GM12878 (cell line): ENCODE results near the gene LMNTD2. TPM values are rescaled to one million over a fixed set of nuclear protein-coding genes. Genes with fewer than 3 reads are reported as not detected.
A peak's percentile ranks its signal among the peaks of the same experiment; 100 is the strongest.

ENCODE experiments used
- ATAC-seq: fragments of 200-7000 bp; cut with Tn5 transposase; 3 replicates; pipeline ENCODE4 v1.9.1; 2020; ENCODE audit warnings: mild to moderate bottlenecking, moderate library complexity
- BruUV-seq: library from RNA; stranded (reverse); fragments of 400-500 nt; replicated peaks from 2 replicates; lab custom pipeline; 2021; lab: Mats Ljungman, UMichigan
- CTCF ChIA-PET: fragments of 300-600 bp; sonication (Branson Sonifier 250); formaldehyde crosslinking; extraction: SDS; loops from one replicate; lab custom pipeline; 2021; ENCODE audit warnings: inconsistent platforms; lab: Yijun Ruan, JAX
- POLR2A ChIA-PET: fragments of 350-600 bp; formaldehyde crosslinking; extraction: SDS; loops from one replicate; lab custom pipeline; 2021; ENCODE audit warnings: inconsistent platforms; lab: Charles Lee
- RAD21 ChIA-PET: fragments of 300-600 bp; sonication (Branson Sonifier 250); formaldehyde crosslinking; loops from one replicate; lab custom pipeline; 2023; ENCODE audit warnings: antibody characterized with exemption; ENCODE audit not compliant: unreplicated experiment; lab: Charles Lee
- SMC1A ChIA-PET: fragments of 300-600 bp; sonication (Branson Sonifier 250); formaldehyde crosslinking; loops from one replicate; lab custom pipeline; 2023; ENCODE audit not compliant: unreplicated experiment, uncharacterized antibody; lab: Charles Lee
- DNase-seq: peaks from one replicate; pipeline ENCODE4 v3.0.0-alpha.2; 2011; ENCODE audit warnings: low read depth, low spot score
- FAIRE-seq: peaks from 3 replicates; lab custom pipeline; 2011; peaks lifted over from hg19 to GRCh38; lab: Jason Lieb, UNC
- H2AFZ ChIP-seq: 2 replicates; pipeline ENCODE4 v1.6.0; 2011; ENCODE audit warnings: low read depth, low read length, control low read depth; ENCODE audit not compliant: control insufficient read depth
- H3K27ac ChIP-seq: 2 replicates; pipeline ENCODE4 v1.5.1; 2011; ENCODE audit warnings: control low read depth; ENCODE audit not compliant: control insufficient read depth, insufficient read depth
- H3K27me3 ChIP-seq, 2 experiments: replicated peaks in 1 of 2; 2 replicates each; pipeline versions ENCODE4 v1.6.0 to v1.6.1; 2011; ENCODE audit warnings: low read length in 1 of 2; ENCODE audit not compliant: control insufficient read depth in 2 of 2, insufficient read depth in 2 of 2
- H3K36me3 ChIP-seq, 2 experiments: 2 replicates each; pipeline ENCODE4 v1.5.1; 2011; ENCODE audit warnings: low read length in 1 of 2; ENCODE audit not compliant: control insufficient read depth in 2 of 2, insufficient read depth in 2 of 2
- H3K4me1 ChIP-seq: 2 replicates; pipeline ENCODE4 v1.6.1; 2011; ENCODE audit warnings: mild to moderate bottlenecking, low read length, moderate library complexity, mixed read lengths; ENCODE audit not compliant: control insufficient read depth, insufficient read depth
- H3K4me2 ChIP-seq: 2 replicates; pipeline ENCODE4 v1.6.0; 2011; ENCODE audit warnings: control low read depth; ENCODE audit not compliant: control insufficient read depth, insufficient read depth
- H3K4me3 ChIP-seq: fragments of 200-600 bp; sonication (generic); 2 replicates; pipeline ENCODE4 v1.5.1; 2016
- H3K79me2 ChIP-seq: 2 replicates; pipeline ENCODE4 v1.6.0; 2011; ENCODE audit warnings: low read length; ENCODE audit not compliant: control insufficient read depth, insufficient read depth
- H3K9ac ChIP-seq: 2 replicates; pipeline ENCODE4 v1.8.0; 2011; ENCODE audit warnings: low read length, control low read depth, mixed read lengths; ENCODE audit not compliant: control insufficient read depth, insufficient read depth
- H3K9me3 ChIP-seq: replicated peaks from 3 replicates; pipeline ENCODE4 v1.5.1; 2011; ENCODE audit warnings: mild to moderate bottlenecking, low read length; ENCODE audit not compliant: control insufficient read depth, insufficient read depth
- H4K20me1 ChIP-seq: 2 replicates; pipeline ENCODE4 v1.6.0; 2011; ENCODE audit not compliant: control insufficient read depth, insufficient read depth
- CREM ChIP-seq: IDR thresholded peaks from 2 replicates; pipeline ENCODE4 v1.6.1; 2014; ENCODE audit warnings: antibody characterized with exemption, low read depth
- EZH2 ChIP-seq: IDR thresholded peaks from 2 replicates; pipeline ENCODE4 v1.6.1; 2012; ENCODE audit warnings: low read depth, mild to moderate bottlenecking, control low read depth, inconsistent platforms, low read length, borderline replicate concordance; ENCODE audit not compliant: control insufficient read depth
- KAT2A ChIP-seq: conservative IDR thresholded peaks from 2 replicates; pipeline ENCODE4 v1.6.1; 2011; ENCODE audit warnings: low read depth, low read length; ENCODE audit not compliant: control insufficient read depth
- MTA2 ChIP-seq: fragments of 450-650 bp; IDR thresholded peaks from 2 replicates; pipeline ENCODE4 v1.6.1; 2016; ENCODE audit warnings: low read depth, mild to moderate bottlenecking, moderate library complexity
- MXI1 ChIP-seq: fragments of 150-350 bp; IDR thresholded peaks from 2 replicates; pipeline ENCODE4 v1.6.1; 2011; ENCODE audit warnings: low read depth, mild to moderate bottlenecking, inconsistent platforms, low read length, improper control_type of control experiment
- MYC ChIP-seq: IDR thresholded peaks from 2 replicates; pipeline ENCODE4 v1.6.1; 2011; ENCODE audit warnings: mild to moderate bottlenecking, low read length, moderate library complexity, inconsistent platforms; ENCODE audit not compliant: insufficient read depth, insufficient replicate concordance, insufficient read length, severe bottlenecking
- POLR2A ChIP-seq: IDR thresholded peaks from 2 replicates; pipeline ENCODE4 v1.6.1; 2011; ENCODE audit warnings: low read depth, mild to moderate bottlenecking, low read length
- RB1 ChIP-seq: fragments of 450-650 bp; formaldehyde crosslinking; IDR thresholded peaks from 2 replicates; pipeline ENCODE4 v1.6.1; 2017; ENCODE audit warnings: mild to moderate bottlenecking, borderline replicate concordance
- RBBP5 ChIP-seq: fragments of 200-600 bp; sonication (generic); conservative IDR thresholded peaks from 2 replicates; pipeline ENCODE4 v1.6.1; 2016
- SUZ12 ChIP-seq: fragments of 200-600 bp; sonication (generic); IDR thresholded peaks from one replicate; pipeline ENCODE4 v1.6.1; 2018; ENCODE audit warnings: antibody characterized with exemption, mild to moderate bottlenecking; ENCODE audit not compliant: unreplicated experiment
- WGBS: methylation state at CpG from one replicate; pipeline ENCODE4 v1.1.6; 2016; ENCODE audit warnings: low lambda C conversion rate; ENCODE audit not compliant: insufficient replicate concordance, insufficient coverage; ENCODE audit errors: missing lambda C conversion rate; 5-methylcytosine and 5-hydroxymethylcytosine counted together
- in situ Hi-C: fragments of 300-500 bp; cut with MboI; formaldehyde crosslinking; loops from 9 replicates; pipeline ENCODE4 v1.14.3; 2018; ENCODE audit warnings: mixed read lengths
- intact Hi-C: fragments of 100-400 bp; cut with micrococcal nuclease; formaldehyde crosslinking; loops from one replicate; pipeline ENCODE4 v1.14.2; 2022; ENCODE audit not compliant: unreplicated experiment
- polyA plus RNA-seq, 11 experiments: library from polyadenylated mRNA; depleted of rRNA in 4 of 11; unstranded in 6 of 11; stranded (reverse) in 5 of 11; fragments of >200 nt; fragmentation: Nextera tagmentation in 4 of 11; fragmentation: Illumina TruSeq in 1 of 11; extraction: Ambion mirVana in 4 of 11; extraction: Trizol in 1 of 11; gene quantifications; 1 replicate in 1 of 11; 2 replicates in 10 of 11; pipeline versions ENCODE4 v1.2.1 to v1.2.3, GENCODE V29; 2011 to 2016; ENCODE audit warnings: inconsistent platforms in 2 of 11, missing spikeins in 2 of 11, low read depth in 1 of 11
- total RNA-seq, 4 experiments: library from RNA; depleted of rRNA in 3 of 4; stranded (reverse); fragments of >200 nt in 3 of 4; fragmentation: Illumina TruSeq in 1 of 4; extraction: Trizol in 1 of 4; gene quantifications; 2 replicates each; pipeline versions ENCODE4 v1.2.1 to v1.2.3, GENCODE V29; 2013 to 2021
- TF ChIP-seq, protein P1 (sequence below): IDR thresholded peaks from 2 replicates; pipeline ENCODE4 v1.6.1; 2011; ENCODE audit warnings: mild to moderate bottlenecking, low read depth, low read length, moderate library complexity; ENCODE audit not compliant: insufficient replicate concordance

LMNTD2 gene
- total and polyA plus RNA-seq, 10 of the 15 experiments (the other 5 are each of a cell fraction or from before 2014, with no cell fraction given): 0.22 to 4.1 (median 1.3) TPM; not detected in 2

DNA sequence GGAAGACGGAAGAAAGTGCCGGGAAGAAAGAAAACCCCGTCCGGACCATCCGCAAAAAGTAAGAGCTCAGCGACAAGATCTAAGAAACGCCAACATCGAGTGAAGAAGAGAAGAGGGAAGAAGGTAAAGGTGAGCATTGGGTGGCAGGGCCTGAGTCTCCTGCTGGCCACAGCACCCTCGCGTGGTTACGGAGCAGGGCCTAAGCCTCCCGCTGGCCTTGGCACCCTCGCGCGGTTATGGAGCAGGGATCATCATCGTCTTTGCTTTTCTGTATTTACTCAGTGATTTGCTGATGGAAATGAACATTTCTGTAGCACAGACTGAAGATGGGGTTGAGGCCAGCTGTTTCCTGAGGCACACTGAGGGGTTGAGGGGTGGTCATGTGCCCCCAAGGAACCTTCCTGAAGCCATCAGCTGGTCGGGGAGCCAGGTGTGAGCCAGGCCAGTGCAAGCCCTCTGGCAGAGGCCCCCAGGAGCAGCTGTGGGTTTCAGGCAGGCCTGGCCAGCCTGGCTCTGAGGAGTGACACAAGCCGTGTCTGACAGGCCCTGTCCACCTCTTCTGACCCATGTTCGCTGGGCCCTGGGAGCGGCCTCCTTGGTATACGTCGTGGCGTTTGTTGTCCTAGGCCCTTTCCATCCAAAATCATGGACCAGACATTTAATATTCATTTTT is 41.2 kb upstream of the LMNTD2 start (continued):
- TF ChIP-seq, protein P1, sequence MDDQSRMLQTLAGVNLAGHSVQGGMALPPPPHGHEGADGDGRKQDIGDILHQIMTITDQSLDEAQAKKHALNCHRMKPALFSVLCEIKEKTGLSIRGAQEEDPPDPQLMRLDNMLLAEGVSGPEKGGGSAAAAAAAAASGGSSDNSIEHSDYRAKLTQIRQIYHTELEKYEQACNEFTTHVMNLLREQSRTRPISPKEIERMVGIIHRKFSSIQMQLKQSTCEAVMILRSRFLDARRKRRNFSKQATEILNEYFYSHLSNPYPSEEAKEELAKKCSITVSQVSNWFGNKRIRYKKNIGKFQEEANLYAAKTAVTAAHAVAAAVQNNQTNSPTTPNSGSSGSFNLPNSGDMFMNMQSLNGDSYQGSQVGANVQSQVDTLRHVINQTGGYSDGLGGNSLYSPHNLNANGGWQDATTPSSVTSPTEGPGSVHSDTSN: no peak
- TF ChIP-seq SUZ12: no peak
- no peak for TF ChIP-seq EZH2
- TF ChIP-seq MXI1: no peak
- no peak for TF ChIP-seq MYC
- TF ChIP-seq KAT2A: no peak
- TF ChIP-seq MTA2: no peak
- TF ChIP-seq RBBP5: no peak
- no peak for TF ChIP-seq RB1
- TF ChIP-seq, all 136 proteins: peak for 0

DNA sequence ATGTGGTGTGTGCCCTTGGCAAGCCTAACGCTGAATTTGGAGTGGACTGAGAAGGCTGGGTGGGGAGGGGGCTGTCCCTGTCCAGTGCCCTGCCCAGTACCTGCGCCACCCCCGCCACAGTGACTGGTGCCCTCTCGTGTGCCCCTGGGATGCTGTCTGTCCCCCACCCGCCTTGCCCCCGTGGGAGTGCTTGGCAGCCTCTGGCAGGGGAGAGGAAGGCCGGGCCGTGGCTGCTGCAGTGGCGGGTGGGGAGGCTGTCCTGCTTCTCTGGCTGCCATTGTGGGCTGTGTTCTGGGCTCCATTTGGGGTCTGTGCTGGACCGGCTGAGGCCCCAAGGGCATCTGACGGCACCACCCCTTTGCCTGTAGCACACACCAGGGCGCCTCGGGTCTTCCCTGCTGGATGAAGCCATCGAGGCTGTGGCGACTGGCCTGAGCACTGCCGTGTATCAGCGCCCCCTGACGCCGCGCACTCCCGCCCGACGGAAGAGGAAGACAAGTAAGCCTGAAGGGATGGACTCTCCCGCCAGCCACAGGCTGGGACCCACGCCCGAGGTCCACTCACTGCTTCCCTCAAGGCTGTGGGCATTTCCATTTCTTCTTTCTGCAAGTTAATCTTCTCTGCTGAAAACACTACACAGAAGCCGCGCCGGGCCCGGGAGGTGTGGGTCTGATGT is 37.6 kb upstream of the LMNTD2 start:
- no peak overlapping the region for H3K9ac ChIP-seq
- WGBS: 97% methylated on average over 27 of the region's 30 CpGs
- ChIA-PET SMC1A (no interaction called here), RAD21 (no interaction called here), CTCF (no interaction called here), POLR2A (no interaction called here)
- intact Hi-C loops (no loop called here), in situ Hi-C loops (no loop called here)
- no peak for DNase-seq
- no peak for ATAC-seq
- no peak for TF ChIP-seq CREM
- peak; percentile 44; the same call in 1 of the 2 replicates for TF ChIP-seq POLR2A
- H3K27ac ChIP-seq: no peak overlapping the region
- H3K4me2 ChIP-seq: no peak overlapping the region
- no peak overlapping the region for H2AFZ ChIP-seq
- H3K27me3 ChIP-seq: no peaks in the 10 kb centered on the region
- peaks cover 17 to 52% of the 10 kb centered on the region in 2 experiments; a peak in 3 of 4 replicates for H3K36me3 ChIP-seq
- H3K79me2 ChIP-seq: no peaks in the 10 kb centered on the region
- no peaks in the 10 kb centered on the region for H3K9me3 ChIP-seq
- H4K20me1 ChIP-seq: no peaks in the 10 kb centered on the region; the same call in 1 of the 2 replicates
- no TSS peak for BruUV-seq
- no peak overlapping the region for H3K4me3 ChIP-seq
- FAIRE-seq: no peak
- no peaks in the 10 kb centered on the region for H3K4me1 ChIP-seq
